ENCODE measurements around the gene RAB29.

RAB29 gene

DNA sequence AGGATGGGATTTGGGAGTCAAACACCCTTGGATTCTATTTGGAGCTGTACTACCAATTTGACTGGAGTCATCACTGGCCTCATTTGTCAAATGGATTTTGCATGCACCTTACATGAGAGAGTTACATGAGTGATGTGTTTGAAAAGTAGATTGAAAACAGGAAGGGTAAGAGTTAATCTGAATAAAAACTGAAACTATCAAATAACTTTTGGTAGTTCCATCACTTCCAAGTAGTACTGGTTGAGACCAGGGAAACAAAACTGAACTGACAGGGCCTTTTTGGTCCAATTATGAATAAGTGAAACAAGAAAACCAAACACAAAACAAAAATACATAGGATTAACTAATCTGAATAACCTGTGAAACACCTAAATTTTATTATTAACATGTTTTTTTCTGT lies 55.5 kb downstream of the RAB29 start:
- DNase-seq (ENCODE audit: low spot score) = no peak

DNA sequence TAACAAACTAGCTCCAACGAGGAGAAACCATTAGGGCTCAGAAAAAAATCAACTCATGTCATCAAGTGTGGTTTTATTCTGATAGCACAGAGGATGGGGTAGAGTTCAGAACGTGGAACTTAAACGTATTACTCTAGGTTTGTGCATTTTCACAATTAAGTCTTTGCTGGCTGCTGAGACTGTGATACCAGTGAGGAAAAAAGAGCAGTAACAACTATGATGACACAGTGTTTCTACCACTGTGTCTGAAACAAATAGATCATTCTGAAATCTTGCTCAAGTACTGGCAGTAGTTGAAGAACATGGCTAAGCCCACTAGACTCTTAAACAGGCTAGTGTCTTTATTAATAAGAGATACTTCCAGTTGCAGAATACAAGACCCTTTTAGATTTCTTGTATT lies 56.3 kb downstream of the RAB29 start:
- DNase-seq (ENCODE audit: low spot score) = no peak

All from GM03348 (cell line).